GM18511 (cell line): ENCODE measurements around the gene RALA.
"Not testable (repeated sequence)": the region's sequence is repeated elsewhere in the genome, so short reads cannot be mapped to it uniquely, and the experiment has no call there.

Source experiments
- ATAC-seq: cut with Tn5 transposase; IDR thresholded peaks from one replicate; pipeline ENCODE4 v1.9.1; 2021; ENCODE audit warnings: mild to moderate bottlenecking, moderate library complexity; ENCODE audit not compliant: unreplicated experiment

RALA gene

DNA sequence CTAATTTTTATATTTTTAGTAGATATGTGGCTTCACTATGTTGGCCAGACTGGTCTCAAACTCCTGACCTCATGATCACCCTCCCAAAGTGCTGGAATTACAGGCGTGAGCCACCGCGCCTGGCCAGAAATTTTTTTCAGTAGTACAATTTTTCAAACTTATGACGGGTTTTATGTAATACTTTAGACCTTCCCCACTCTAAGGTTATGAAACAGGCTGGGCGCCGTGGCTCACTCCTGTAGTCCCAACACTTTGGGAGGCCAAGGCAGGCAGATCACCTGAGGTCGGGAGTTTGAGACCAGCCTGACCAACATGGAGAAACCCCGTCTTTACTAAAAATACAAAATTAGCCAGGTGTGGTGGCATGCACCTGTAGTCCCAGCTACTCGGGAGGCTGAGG, 56.5 kb downstream of the RALA start:
- ATAC-seq, result not testable (repeated sequence)

DNA sequence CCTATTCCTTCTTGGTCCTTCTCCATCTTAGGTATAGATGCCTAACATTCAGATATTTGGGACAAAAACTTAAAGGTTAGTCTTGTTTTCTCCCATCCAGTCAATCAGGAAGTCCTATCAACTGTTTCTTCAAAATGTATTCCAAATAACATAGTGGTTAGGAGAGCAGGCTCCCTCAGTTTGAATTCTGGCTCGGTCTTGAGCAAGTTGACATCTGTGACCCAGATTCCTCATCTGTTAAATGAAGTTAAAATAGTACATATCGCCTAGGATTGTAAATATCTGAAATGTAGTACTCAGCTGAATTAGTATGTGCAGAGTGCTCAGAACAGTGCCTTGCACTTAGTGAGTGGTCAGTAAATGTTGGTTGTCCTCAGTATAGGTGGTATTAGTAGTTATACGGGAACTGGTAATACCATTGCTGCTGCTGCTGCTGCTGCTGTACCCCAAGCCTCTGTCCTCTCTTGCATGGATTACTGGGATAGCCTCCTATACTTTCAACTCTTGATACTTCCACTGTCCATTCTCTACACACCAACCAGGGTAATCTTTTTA, 58.6 kb downstream of the RALA start:
- no peak for ATAC-seq

- ATAC-seq, result no peak
Observed at GRCh38 chr7:39683216-39683845, 60.0 kb downstream of the RALA start.

DNA sequence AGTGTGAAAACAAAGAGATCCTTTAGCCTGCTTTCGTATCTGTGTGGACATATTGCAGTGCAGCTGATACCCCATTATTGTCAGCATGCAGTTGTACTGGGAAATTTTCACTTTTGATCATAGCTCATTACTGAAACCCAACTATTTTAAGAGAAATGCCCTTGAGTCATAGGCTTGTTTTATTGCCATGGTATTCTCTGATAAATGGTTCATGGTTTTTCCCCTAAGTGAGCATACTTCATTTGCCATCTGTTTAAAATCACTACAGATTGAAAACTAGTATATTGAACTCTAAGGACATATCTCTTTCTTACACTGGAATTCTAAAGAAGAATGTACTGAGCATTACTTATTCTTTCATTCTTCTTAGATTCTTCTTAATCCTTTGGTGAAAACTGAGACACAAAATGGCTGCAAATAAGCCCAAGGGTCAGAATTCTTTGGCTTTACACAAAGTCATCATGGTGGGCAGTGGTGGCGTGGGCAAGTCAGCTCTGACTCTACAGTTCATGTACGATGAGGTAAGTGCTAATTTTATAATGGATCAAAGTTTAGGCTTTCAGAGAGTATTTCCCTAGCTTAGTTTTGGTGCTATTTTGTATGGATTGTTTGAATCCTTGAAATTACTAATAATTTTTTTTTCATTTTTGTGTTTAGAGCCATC, 63.0 kb downstream of the RALA start:
- peak; percentile 86 for ATAC-seq

DNA sequence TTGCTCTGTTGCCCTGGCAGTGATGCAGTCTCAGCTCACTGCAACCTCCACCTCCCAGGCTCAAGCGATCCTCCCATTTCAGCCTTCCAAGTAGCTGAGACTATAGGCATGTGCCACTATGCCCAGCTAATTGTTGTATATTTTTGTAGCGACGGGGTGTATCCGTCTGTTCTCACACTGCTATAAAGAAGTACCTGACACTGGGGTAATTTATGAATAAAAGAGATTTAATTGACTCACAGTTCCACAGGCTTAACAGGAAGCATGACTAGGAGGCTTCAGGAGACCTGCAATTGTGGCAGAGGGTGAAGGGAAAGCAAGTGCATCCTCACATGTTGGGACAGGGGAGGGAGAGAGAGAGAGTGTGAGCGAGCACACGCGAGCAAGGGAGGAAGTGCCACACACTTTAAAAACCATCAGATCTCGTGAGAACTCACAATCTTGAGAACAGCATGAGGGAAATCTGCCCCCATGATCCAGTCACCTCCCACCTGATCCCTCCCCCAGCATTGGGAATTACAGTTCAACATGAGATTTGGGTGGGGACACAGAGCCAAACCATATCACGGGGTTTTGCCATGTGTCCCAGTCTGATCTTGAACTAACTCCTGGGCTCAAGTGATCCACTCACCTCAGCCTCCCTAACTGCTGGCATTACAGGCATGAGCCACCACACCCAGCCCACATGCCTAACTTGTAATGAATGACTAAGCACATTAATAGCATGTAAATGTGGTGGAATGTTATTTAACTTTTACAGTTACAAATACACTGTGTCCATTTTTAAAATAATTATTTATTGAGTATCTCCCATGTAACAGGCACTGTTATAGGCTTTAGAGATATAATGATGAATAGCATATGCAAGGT, 65.5 kb downstream of the RALA start:
- ATAC-seq, result no peak

GRCh38 chr7:39691821-39692220, 68.4 kb downstream of the RALA start:
- no peak for ATAC-seq

GRCh38 chr7:39693086-39693485, 69.7 kb downstream of the RALA start:
- ATAC-seq, result not testable (repeated sequence)

DNA sequence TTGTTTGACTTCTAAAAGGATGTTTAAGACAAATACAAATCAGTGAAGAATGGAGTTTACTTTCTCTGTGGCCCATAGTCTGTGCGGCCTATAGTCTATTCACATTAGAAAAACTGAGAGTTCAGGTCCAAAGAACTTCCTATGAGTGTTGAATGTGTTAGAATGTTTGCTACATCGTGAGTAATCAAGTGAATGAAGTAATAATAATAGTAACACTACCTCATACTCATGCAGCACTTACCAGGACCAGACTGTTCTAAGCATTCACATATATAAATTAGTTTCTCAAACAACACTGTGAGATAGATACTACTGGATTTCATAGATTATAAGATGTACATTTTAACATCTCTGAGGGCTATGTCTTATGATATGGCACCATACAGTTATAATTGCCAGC, 70.4 kb downstream of the RALA start:
- no peak for ATAC-seq

DNA sequence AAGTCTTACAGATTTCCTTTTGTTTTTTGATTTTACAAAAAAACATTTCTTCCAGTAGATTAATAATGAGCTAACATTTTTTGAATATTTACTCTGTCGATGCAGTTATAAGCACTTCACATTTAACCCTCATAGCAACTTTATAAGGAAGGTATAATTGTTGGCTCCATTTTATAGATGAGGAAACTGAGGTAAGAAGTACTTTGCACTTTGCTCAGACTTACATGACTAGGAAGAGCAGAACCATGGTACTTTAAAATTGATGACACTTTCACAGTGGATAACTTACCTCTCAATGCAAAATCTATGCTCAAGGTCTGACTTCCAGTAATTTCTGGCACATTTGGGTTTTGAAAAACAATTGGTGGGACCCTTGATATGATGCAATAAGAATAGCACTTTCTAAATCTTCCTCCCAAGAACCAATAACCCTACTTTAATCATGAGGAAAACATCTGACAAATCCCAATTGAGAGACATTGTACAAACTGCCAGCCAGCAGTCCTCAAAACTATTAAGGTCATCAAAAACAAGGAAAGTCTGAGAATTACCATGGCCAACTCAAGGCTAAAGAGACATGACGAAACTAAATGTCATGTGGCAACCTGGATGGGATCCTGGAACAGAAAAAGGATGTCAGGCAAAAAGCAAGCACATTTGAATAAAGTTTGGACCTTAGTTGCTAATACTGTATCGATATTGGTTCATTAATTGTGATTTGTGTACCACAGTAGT, 72.6 kb downstream of the RALA start:
- ATAC-seq, result no peak

DNA sequence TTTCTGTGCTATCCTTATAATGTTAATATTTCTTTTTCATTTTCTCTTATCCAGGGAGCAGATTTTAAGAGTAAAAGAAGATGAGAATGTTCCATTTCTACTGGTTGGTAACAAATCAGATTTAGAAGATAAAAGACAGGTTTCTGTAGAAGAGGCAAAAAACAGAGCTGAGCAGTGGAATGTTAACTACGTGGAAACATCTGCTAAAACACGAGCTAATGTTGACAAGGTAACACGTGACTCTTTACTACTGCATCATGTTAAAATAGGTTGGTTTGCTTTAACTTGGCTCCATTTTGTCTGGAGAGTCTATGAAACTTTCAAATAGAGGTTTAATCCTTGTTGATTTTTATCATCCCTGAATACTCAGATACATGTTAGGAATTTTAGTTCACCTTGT, 73.3 kb downstream of the RALA start:
- no peak for ATAC-seq

GRCh38 chr7:39697483-39697882, 74.1 kb downstream of the RALA start:
- ATAC-seq, result no peak

DNA sequence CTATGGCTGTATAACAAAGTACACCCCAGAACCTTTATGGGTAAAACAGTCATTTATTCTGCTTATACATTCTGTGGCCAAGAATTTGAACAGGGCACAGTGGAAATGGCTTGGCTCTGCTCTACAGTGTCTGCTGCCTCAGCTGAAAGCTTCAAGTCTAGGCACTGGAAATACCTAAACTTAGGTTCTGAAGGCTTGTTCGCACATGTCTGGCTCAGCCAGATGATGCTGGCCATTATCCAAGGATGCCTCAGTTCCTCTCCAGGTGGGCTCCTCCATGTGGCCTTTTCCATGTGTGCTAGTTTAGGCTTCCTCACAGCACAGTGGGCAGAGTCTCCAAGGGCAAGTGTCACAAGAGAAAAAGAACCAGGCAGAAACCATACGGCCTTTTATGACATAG, 76.8 kb downstream of the RALA start:
- no peak for ATAC-seq

DNA sequence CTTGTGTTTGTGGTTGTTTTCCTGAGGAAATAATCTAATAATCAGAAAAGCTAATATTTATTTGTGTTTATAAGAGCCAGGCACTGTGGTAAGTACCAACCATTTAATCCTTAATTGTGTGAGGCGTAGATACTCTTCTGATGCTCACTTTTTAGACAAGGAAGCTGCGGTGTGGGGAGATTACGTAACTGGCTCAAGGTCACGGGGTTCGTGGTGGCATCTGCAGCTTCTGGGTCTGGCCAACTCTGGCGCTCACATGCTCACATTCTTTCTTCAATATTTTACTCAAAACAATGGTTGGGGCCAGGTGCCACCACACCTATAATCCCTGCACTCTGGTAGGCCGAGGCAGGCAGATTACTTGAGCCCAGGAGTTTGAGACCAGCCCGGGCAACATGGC, 77.6 kb downstream of the RALA start:
- no peak for ATAC-seq

DNA sequence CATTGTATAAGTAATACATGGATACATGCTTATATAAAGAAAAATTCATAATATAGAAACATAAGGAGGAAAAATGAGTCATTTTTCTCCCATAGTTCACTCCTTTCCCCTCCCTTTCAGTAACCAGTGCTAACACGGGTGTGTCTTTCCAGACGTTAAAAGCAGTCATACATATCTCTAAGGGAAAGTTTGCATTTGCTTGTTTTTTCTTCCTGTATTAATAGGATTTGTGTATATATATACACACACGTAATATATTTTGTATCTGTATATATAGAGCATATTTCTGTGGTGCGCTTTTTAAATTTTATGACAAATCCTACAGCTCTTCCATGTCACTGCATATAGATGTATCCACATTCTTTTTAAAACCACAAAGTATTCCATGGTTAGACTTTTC, 78.8 kb downstream of the RALA start:
- no peak for ATAC-seq

DNA sequence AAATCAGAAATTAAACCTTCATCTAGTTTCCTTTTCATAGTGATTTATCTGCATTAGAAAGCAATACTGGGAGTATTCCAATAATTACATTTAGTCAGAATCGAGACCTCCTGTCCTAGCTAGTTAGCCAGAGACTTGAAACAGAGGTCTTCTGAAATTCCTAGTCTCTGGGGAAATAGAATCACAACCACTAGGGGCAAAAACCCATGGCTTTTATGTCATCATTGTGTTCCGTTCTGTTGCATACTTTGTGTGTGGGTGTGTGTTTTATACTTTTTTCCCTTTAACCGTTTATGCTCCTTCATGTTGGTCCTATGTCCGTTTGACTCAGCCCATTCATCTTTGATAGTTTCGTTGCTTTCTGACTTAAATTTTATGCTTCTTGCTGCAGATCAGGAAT, 79.8 kb downstream of the RALA start:
- no peak for ATAC-seq

GRCh38 chr7:39709029-39709428, 85.7 kb downstream of the RALA start:
- ATAC-seq, result no peak

DNA sequence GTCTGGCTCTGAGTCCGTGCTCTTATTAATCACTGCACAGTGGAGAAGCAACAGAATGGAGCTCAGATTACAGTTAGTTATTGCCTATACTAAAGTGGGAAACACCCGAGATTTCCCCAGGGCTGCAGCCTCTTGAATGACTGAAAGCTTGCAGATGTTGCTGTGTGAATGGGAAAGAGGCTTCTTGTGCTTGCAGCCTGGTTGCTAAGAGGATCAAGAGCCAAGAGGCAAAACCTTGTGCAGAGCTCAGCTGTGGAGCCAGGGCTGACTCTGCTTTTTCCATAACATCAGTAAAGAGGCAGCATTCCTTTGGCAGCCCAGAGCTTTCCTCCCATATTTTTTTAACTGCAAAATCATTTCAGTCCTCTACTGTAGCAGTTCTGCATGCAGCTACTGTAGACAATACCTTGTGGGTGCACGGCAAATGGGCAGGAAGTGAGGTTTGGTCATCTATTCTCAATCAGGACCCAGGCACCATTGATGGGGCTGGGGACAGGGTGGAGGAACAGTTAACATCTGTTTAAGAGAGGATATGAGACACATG, 86.5 kb downstream of the RALA start:
- ATAC-seq, result peak; percentile 80

DNA sequence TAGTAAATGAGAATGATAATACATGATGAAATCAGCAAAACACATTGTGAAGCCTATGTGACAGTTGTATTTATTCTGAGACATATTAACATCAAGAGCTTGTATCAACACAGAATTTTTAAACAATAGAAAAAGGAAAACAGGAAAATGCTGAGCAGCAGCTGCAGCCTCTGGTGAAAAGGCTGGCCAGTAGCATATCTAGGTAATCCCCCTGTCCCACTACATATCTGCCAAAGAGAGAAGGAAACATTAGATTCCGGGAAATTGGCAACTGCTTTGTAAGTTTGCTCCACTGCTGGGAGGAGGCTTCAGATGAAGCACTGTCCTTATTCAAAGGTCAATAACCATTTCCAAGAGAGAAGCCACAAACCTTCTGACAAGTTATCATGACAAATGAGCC, 89.4 kb downstream of the RALA start:
- no peak for ATAC-seq

- no peak for ATAC-seq
Observed at GRCh38 chr7:39714447-39715091, 91.2 kb downstream of the RALA start.

- no peak for ATAC-seq
Observed at GRCh38 chr7:39720586-39720985, 97.2 kb downstream of the RALA start.
